Measurements from ENCODE around the gene MYO1D.

GRCh38 chr17:32921017-32921416 lies 44.1 kb upstream of the MYO1D start:
- TF ChIP-seq CTCF (IDR thresholded peaks at IDR 0.05): no peak
- TF ChIP-seq POLR2A (IDR thresholded peaks at IDR 0.05): no peak
- no peak for TF ChIP-seq EP300 (IDR thresholded peaks at IDR 0.05)
